ENCODE data around the gene C5orf22.

DNA sequence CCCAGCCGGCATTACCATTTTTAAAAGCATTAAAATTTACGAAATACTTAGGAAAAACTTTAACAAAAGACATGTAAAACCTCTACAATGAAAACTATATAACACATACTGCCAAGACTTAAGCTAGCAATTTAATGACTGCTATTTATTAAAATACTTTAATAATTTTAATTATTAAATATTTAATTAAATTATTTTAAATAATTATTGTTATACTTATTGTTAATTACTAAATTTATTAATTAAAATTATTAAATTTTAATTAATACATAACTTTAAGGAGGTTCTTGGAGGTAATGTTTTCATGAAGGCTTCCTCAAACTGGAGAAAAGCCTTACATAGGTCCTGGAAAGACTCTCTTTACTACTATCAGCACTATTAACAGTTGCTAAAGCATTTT, 47.5 kb downstream of the C5orf22 start:
- TF ChIP-seq, protein P1, sequence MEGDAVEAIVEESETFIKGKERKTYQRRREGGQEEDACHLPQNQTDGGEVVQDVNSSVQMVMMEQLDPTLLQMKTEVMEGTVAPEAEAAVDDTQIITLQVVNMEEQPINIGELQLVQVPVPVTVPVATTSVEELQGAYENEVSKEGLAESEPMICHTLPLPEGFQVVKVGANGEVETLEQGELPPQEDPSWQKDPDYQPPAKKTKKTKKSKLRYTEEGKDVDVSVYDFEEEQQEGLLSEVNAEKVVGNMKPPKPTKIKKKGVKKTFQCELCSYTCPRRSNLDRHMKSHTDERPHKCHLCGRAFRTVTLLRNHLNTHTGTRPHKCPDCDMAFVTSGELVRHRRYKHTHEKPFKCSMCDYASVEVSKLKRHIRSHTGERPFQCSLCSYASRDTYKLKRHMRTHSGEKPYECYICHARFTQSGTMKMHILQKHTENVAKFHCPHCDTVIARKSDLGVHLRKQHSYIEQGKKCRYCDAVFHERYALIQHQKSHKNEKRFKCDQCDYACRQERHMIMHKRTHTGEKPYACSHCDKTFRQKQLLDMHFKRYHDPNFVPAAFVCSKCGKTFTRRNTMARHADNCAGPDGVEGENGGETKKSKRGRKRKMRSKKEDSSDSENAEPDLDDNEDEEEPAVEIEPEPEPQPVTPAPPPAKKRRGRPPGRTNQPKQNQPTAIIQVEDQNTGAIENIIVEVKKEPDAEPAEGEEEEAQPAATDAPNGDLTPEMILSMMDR (IDR thresholded peaks at IDR 0.05; ENCODE audit: low read depth, low read length, poor library complexity, severe bottlenecking) = no peak
- TF ChIP-seq EZH2phosphoT487 (IDR thresholded peaks at IDR 0.05; ENCODE audit: borderline replicate concordance, low read length) = no peak

Measured in DOHH2 (cell line).